Testis (tissue), 2 donors: ENCODE data around the gene ARHGEF39.
"Not testable (repeated sequence)": the region's sequence is repeated elsewhere in the genome, so short reads cannot be mapped to it uniquely, and the experiment has no call there.

Experiments
- POLR2A ChIP-seq: fragments of 450-650 bp; IDR thresholded peaks from one replicate; pipeline ENCODE4 v1.6.1; 2017; ENCODE audit warnings: antibody characterized with exemption, mild to moderate bottlenecking, moderate library complexity
- TF ChIP-seq, protein P1 (sequence below), 3 experiments: fragments of 450-650 bp in 2 of 3; fragments of 200-600 bp in 1 of 3; sonication (generic) in 1 of 3; IDR thresholded peaks; one replicate each; pipeline ENCODE4 v1.5.1; 2016 to 2019; ENCODE audit warnings: antibody characterized with exemption in 3 of 3, mild to moderate bottlenecking in 2 of 3, moderate library complexity in 1 of 3

DNA sequence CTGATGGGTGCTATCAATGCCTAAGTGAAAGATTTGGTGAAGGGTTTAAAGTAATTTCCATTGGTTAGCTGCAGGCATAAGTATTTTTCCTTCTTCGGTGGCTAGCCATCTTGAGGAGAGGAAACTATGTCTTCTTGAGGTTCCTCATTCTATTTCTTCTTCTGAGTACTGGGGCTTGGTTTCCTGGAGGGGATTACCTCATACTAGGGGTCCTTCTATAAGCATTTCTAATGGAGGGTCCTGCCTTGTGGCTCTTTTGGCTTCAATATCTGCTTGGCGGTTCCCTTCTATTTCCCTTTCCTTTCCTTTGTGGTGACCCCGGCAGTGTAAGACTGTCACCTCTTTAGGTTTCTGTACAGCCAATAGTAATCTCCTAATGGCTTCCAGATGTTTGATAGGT lies 23.5 kb downstream of the ARHGEF39 start:
- TF ChIP-seq, protein P1, sequence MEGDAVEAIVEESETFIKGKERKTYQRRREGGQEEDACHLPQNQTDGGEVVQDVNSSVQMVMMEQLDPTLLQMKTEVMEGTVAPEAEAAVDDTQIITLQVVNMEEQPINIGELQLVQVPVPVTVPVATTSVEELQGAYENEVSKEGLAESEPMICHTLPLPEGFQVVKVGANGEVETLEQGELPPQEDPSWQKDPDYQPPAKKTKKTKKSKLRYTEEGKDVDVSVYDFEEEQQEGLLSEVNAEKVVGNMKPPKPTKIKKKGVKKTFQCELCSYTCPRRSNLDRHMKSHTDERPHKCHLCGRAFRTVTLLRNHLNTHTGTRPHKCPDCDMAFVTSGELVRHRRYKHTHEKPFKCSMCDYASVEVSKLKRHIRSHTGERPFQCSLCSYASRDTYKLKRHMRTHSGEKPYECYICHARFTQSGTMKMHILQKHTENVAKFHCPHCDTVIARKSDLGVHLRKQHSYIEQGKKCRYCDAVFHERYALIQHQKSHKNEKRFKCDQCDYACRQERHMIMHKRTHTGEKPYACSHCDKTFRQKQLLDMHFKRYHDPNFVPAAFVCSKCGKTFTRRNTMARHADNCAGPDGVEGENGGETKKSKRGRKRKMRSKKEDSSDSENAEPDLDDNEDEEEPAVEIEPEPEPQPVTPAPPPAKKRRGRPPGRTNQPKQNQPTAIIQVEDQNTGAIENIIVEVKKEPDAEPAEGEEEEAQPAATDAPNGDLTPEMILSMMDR (IDR thresholded peaks at IDR 0.05), result not testable (repeated sequence)
- not testable (repeated sequence) for TF ChIP-seq POLR2A
